Measurements from ENCODE around the gene MAB21L2.

MAB21L2 gene

GRCh38 chr4:150632639-150633038 is 50.7 kb downstream of the MAB21L2 start:
- DNase-seq (ENCODE audit: low read depth): no peak
- H3K4me3 ChIP-seq (ENCODE audit: low read depth, low read length): no peak overlapping the region
- TF ChIP-seq, protein P1, sequence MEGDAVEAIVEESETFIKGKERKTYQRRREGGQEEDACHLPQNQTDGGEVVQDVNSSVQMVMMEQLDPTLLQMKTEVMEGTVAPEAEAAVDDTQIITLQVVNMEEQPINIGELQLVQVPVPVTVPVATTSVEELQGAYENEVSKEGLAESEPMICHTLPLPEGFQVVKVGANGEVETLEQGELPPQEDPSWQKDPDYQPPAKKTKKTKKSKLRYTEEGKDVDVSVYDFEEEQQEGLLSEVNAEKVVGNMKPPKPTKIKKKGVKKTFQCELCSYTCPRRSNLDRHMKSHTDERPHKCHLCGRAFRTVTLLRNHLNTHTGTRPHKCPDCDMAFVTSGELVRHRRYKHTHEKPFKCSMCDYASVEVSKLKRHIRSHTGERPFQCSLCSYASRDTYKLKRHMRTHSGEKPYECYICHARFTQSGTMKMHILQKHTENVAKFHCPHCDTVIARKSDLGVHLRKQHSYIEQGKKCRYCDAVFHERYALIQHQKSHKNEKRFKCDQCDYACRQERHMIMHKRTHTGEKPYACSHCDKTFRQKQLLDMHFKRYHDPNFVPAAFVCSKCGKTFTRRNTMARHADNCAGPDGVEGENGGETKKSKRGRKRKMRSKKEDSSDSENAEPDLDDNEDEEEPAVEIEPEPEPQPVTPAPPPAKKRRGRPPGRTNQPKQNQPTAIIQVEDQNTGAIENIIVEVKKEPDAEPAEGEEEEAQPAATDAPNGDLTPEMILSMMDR (IDR thresholded peaks at IDR 0.05; ENCODE audit: insufficient read depth, low read depth, low read length, missing control alignments): no peak

Measured in GM12865 (cell line).